Fibroblast of villous mesenchyme (primary cell): ENCODE results near the gene SLC8A1. TPM values are rescaled to one million over a fixed set of nuclear protein-coding genes. Genes with fewer than 3 reads are reported as not detected.
A peak's percentile ranks its signal among the peaks of the same experiment; 100 is the strongest.

Source experiments
- DNase-seq: peaks from one replicate; pipeline ENCODE4 v3.0.0-alpha.2; 2010; ENCODE audit warnings: low read depth
- H3K4me3 ChIP-seq: 2 replicates; pipeline ENCODE4 v1.5.1; 2011; ENCODE audit warnings: low read depth, mild to moderate bottlenecking, low read length
- CTCF ChIP-seq: IDR thresholded peaks from 2 replicates; pipeline ENCODE4 v1.5.1; 2012; ENCODE audit warnings: low read depth, mild to moderate bottlenecking, low read length; ENCODE audit not compliant: insufficient read depth
- total RNA-seq: library from RNA; depleted of rRNA; stranded (reverse); fragments of >200 nt; gene quantifications from 2 replicates; pipeline ENCODE4 v1.2.3, GENCODE V29; 2012

Gene SLC8A1
- total RNA-seq, 1 donor: 98.9 TPM

DNA sequence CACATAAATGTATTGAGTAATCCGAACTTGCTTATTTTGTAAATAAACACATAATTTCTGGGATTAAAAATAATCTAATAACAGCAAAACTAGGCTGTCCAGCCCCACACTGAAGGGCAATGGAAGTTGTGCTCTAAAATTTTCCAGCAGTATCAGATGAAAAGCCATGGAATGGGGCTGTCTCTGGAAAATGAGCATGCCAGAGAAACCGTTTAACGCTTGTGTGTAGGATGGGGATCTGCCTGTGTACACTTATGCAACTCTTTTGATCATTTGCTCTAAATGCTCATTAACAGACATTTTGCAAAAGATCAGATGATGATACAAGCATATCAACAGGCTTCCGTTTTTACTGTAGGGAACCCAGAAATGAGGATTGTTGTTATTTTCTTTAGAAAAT, 177.6 kb downstream of the SLC8A1 start:
- no peak for TF ChIP-seq CTCF
- no peak overlapping the region for H3K4me3 ChIP-seq
- DNase-seq: no peak

DNA sequence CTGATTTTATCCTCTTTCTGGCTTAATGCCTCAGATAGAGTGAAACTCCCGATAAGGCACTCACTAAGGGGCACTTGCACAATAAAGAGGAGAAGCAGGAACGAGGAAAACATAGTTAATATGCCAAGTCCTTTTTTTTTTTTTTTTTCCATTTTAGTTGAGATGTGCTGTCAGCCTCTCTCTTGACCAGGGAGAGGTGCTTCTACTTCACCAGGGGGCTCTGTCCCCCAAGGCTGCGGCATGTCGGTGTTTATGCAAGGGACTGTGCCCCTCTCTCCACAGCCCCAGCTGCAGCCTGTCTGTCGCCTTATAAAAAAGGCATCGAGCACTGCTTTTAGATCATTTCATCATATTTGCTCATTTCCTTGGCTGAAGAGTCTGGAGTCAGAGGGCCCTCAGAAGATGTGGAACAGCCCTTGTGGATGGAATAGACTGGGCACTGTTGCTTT, 178.1 kb downstream of the SLC8A1 start:
- no peak overlapping the region for H3K4me3 ChIP-seq
- no peak for TF ChIP-seq CTCF
- DNase-seq: peak; percentile 10

DNA sequence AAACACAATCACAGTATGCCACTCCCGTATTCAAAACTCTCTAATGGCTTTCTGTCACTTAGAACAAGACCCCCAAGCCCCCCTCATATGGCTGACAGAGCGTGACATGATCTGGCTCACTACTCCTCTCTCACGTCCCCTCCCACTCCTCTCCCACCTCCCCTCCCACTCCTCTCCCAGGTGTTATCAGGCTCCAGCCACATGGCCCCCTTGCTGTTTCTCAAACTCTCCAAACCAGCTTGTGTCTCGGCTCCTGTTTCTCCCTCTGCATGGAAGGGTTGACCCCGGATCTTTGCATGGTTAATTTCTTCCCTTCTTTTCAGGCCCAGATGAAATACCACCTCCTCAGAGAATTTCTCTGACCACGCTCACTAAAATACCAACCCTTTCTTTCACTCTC, 180.8 kb downstream of the SLC8A1 start:
- DNase-seq: no peak
- no peak overlapping the region for H3K4me3 ChIP-seq
- TF ChIP-seq CTCF: no peak

DNA sequence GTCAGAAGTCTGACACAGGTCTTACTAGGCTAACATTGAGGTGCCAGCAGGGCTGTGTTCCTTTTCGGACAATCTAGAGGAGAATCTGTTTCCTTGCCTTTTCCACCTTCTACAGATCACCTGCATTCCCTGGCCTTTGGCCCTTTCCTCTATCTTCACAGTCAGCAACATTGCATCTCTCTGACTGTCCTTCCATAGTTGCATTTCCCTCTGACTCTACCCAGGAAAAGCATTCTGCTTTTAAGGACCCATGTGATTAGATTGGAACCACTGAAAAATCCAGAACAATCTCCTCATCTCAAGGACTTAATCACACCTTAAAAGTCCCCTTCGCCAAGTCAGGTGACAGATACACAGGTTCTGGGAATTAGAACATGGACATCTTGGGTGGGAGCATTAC, 181.5 kb downstream of the SLC8A1 start:
- H3K4me3 ChIP-seq: no peak overlapping the region
- DNase-seq: no peak
- no peak for TF ChIP-seq CTCF

- DNase-seq: no peak
- no peak overlapping the region for H3K4me3 ChIP-seq
- no peak for TF ChIP-seq CTCF
Observed at GRCh38 chr2:40268566-40268965, 183.3 kb downstream of the SLC8A1 start.

DNA sequence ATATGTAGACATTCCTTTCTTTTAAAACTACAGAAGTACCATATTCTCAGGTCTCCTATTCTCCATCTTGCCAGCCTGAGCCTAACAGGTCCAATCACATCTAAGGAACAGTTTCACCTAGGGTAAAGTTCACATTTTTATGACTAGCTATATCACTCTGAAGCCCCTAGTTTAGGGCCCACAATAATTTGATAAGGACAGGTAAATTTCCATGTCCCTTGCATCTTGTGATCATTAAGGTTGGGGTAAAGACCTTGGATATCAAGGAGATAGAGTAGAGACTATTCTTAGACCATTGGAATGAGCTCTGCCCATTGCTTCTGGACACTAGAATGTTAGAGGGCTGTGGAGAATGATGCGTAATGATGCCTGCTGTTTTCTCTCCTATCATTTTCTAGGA, 185.7 kb downstream of the SLC8A1 start:
- no peak for TF ChIP-seq CTCF
- H3K4me3 ChIP-seq: no peak overlapping the region
- DNase-seq: no peak

DNA sequence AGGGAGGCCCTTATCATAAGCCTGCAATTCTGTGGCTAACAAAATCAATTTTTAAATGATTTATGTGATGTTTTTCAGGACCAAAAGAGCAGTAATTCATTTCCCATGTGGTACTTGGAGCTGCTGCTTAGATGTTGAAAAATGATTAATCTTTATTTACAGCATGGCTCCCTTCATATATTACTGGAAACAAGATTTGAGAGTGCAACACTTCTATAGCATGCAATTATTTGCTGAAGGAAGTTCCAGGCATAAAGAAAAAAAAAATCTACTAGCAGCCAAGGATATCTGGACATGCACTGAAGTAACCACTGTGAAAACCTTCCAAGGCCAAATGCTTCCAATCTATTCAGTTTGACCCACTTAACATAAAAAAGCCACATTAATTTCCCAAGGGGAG, 186.3 kb downstream of the SLC8A1 start:
- no peak for TF ChIP-seq CTCF
- no peak overlapping the region for H3K4me3 ChIP-seq

More for the DNA sequence above, 186.3 kb downstream of the SLC8A1 start:
- DNase-seq: no peak
